ENCODE measurements around the gene PPP4R4. TPM values are rescaled to one million over a fixed set of nuclear protein-coding genes. Genes with fewer than 3 reads are reported as not detected.

PPP4R4 gene
- total and polyA plus RNA-seq, 8 donors = 0.19 to 1.3 (median 0.66) TPM

GRCh38 chr14:94129758-94130414 is 44.2 kb upstream of the PPP4R4 start:
- peaks cover 0 to 4% (median 0%) of the 10 kb centered on the region in 4 donors for H3K27me3 ChIP-seq
- ATAC-seq (peak; percentile 44 to 67 (median 54)), FAIRE-seq (no peak), DNase-seq (peak in 1 of 6 donors; percentile 16)
- intact Hi-C loops (cut with DNase I) = no loop called here
- 1 to 2% methylated on average over 12 of the region's 12 CpGs for WGBS, 2 donors
- no peaks in the 10 kb centered on the region for H3K4me1 ChIP-seq
- H3K4me3 ChIP-seq = peak overlapping the region in 3 of 4 donors; percentile 31 to 44 (median 33)
- TF ChIP-seq CTCF (IDR thresholded peaks at IDR 0.05) = no peak
- no peaks in the 10 kb centered on the region for H3K36me3 ChIP-seq
- H3K9me3 ChIP-seq = no peaks in the 10 kb centered on the region
- peak overlapping the region in 2 of 4 donors; percentile 52 to 57 for H3K27ac ChIP-seq

GRCh38 chr14:94132285-94132887 is 41.7 kb upstream of the PPP4R4 start:
- Histone ChIP-seq H3K27ac (no peak overlapping the region), H3K36me3 (no peaks in the 10 kb centered on the region), H3K4me3 (no peak overlapping the region), H3K27me3 (peaks cover 0 to 4% (median 0%) of the 10 kb centered on the region in 4 donors), H3K4me1 (no peaks in the 10 kb centered on the region), H3K9me3 (no peaks in the 10 kb centered on the region)
- 42 to 45% methylated on average over 4 of the region's 4 CpGs for WGBS, 2 donors
- intact Hi-C loops (cut with DNase I) = no loop called here
- peak; percentile 17 to 77 (median 60) for TF ChIP-seq CTCF (IDR thresholded peaks at IDR 0.05)
- ATAC-seq (peak in 3 of 4 donors; percentile 43 to 57 (median 44)), DNase-seq (peak in 2 of 6 donors; percentile 35 to 62), FAIRE-seq (peak; percentile 82)

GRCh38 chr14:94135476-94135875 is 38.6 kb upstream of the PPP4R4 start:
- FAIRE-seq (no peak), DNase-seq (no peak), ATAC-seq (no peak)
- TF ChIP-seq CTCF (IDR thresholded peaks at IDR 0.05) = no peak
- no peaks in the 10 kb centered on the region for H3K9me3 ChIP-seq
- no peak overlapping the region for H3K4me3 ChIP-seq
- H3K4me1 ChIP-seq = no peaks in the 10 kb centered on the region
- WGBS, 2 donors = 67 to 74% methylated on average over 4 of the region's 4 CpGs
- H3K27me3 ChIP-seq = peaks cover 0 to 4% (median 0%) of the 10 kb centered on the region in 4 donors
- intact Hi-C loops (cut with DNase I) = loop anchor here in 2 of 3 donors (5.0 kb wide), 1 partner anchor 98 kb away; no protein-coding TSS in a partner anchor
- H3K36me3 ChIP-seq = no peaks in the 10 kb centered on the region
- no peak overlapping the region for H3K27ac ChIP-seq

GRCh38 chr14:94136575-94137331 is 37.4 kb upstream of the PPP4R4 start:
- ATAC-seq (peak; percentile 95 to 99 (median 98)), DNase-seq (peak; percentile 73 to 97 (median 90)), FAIRE-seq (no peak)
- Histone ChIP-seq H3K36me3 (no peaks in the 10 kb centered on the region), H3K27me3 (no peaks in the 10 kb centered on the region), H3K9me3 (no peaks in the 10 kb centered on the region), H3K27ac (no peak overlapping the region), H3K4me3 (no peak overlapping the region), H3K4me1 (no peaks in the 10 kb centered on the region)
- intact Hi-C loops (cut with DNase I) = loop anchor here in 2 of 3 donors (5.0 kb wide), 1 partner anchor 99 kb away; no protein-coding TSS in a partner anchor
- peak; percentile 93 to 97 (median 94) for TF ChIP-seq CTCF (IDR thresholded peaks at IDR 0.05)
- 25 to 28% methylated on average over 18 of the region's 18 CpGs for WGBS, 2 donors

All from pancreas (tissue), 10 donors.